NCI-H2227 treated with DMSO at 0.1 percent for 48 hours (cell line): ENCODE measurements around the gene CELF1.
A peak's percentile ranks its signal among the peaks of the same experiment; 100 is the strongest.
"Not testable (repeated sequence)": the region's sequence is repeated elsewhere in the genome, so short reads cannot be mapped to it uniquely, and the experiment has no call there.

Source experiments
- DNase-seq: peaks from one replicate; lab custom pipeline; 2025; lab: John Stamatoyannopoulos, UW

The CELF1 gene

DNA sequence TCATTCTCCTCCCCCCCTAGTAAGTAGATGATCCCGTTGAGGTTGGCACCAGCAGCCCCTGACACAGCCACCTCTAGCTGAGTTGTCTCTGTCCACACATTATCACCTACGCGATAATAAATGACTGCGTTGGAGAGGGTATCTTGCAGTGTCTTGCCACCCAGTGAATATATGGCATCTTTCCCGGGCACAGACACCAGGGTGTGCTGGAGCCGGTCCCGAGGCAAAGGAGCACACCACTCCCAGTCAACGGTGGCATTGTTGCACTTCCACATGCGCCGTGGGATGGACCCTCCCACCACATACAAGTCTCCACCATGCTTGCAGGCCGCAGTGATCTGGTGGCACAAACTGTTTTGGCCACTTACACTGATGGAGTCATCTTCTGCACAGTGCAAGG, 20.4 kb upstream of the CELF1 start:
- no peak for DNase-seq

DNA sequence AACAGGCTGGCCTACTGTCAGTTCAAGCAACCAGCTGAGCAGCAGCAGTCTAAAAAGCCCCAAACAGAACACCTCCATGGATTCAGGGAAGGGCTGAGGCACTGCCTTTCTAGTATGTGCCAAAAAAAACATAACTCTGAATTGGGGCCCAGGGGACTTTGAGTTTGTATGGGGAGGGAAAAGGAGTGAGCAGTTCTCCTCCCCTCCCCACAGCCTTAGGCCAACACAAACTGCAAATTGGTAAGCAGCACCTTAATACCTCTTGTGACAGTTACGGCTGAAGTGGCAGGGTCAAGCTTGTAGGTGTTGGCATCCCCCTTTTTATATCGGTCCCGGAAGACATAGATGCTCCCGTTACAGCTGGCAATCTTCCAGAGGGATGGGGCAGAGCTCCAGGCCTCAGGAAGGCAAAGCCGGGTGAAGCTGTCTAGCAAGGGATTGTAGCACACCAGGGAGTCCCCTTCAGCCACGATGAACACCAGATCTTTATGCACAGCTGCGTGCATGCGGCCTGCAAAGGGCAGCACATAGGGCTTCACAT, 19.9 kb upstream of the CELF1 start:
- DNase-seq: peak; percentile 47

DNA sequence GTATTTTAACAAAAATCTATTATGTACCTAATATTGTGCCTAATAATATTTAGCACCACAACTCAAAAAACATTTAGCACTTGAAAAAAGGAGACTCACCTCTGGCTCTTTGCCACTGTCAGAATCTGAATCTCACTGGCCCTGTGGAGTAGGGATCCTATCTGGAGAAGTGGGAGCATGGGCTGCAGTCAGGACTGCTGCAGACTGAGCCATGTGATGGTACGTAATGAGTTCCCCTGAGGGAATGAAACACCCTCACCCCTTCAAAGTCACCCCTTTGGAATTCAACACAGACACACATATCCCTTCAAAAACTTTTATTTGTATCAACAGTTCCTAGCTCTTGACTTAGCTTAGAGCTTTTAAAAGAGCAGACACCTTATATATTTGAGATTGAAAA, 19.0 kb upstream of the CELF1 start:
- no peak for DNase-seq

DNA sequence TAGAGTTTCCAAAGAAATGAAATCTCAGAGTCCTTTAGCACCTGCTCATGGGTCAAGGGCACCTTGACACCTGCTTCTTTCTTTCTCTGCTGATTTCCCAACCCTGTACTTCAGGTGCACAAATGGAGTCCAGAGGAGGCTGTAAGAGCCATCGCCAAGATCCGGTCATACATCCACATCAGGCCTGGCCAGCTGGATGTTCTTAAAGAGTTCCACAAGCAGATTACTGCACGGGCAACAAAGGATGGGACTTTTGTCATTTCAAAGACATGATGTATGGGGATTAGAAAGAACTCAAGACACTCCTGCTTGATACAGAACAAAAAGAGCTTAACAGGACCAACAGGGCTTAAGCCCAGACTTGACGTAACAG, 18.4 kb upstream of the CELF1 start:
- DNase-seq: no peak

DNA sequence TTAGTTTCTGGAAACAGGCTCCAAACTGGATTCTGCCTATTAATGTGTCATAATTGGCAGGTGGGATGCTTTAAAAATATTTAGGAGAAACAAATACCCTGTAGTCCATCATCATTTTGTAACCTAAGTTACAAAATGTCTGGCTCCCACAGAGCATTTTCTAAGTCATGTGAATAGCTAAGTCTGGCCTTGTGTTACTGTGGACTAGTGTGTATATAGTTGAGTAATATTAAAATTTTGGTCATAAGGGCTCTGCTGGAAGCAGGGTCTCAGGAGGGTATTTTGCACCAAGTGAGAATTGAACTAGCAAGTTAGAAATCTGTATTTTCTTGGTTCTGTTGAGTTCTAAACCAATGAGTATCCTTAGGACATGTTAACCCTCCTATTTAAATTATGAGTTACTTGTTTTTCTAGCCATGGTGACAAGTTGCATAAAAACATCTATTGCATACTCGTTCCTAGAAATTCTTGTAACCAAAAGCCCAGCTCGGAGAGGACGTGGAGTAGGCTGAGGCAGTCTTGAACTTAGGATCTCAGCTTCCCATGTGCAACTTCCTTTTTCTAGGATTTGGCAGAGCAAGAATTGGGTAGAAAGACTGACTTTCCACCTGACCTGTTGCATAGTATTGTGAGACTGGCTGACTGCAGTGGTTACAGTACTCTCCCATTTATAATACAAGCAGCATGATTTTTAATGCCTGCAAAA, 17.9 kb upstream of the CELF1 start:
- DNase-seq: no peak

DNA sequence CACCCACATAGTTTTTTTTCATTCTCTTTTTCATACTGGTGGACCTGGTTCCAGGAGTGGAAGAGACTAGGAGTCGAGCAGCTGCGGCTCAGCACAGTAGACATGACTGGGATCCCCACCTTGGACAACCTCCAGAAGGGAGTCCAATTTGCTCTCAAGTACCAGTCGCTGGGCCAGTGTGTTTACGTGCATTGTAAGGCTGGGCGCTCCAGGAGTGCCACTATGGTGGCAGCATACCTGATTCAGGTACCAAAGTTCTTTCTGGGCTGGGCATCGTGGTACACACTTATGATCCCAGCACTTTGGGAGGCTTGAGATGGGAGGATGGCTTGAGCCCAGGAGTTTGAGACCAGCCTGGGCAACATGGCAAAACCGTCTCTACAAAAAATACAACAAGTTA, 16.7 kb upstream of the CELF1 start:
- no peak for DNase-seq

DNA sequence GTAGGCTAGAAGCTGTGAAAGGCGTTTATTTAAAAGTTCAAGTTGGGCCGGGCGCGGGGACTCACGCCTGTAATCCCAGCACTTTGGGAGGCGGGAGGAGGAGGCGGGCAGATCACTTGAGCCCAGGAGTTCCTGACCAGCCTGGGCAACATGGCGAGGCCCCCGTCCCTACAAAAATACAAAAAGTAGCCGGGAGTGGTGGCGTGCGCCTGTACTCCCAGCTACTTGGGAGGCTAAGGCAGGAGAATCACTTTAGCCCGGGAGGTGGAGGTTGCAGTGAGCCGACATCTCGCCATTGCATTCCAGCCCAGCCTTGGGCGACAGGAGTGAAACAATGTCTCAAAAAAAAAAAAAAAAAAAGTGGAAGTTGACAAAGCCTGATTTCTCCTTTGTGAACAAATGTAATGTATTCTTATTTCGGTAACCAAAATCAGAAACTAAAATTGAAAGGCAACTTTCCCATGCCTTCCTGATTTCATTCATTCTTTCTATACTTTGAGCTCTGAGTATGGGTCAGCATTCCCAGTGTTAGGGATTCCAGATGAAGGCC, 13.3 kb upstream of the CELF1 start:
- DNase-seq: no peak

DNA sequence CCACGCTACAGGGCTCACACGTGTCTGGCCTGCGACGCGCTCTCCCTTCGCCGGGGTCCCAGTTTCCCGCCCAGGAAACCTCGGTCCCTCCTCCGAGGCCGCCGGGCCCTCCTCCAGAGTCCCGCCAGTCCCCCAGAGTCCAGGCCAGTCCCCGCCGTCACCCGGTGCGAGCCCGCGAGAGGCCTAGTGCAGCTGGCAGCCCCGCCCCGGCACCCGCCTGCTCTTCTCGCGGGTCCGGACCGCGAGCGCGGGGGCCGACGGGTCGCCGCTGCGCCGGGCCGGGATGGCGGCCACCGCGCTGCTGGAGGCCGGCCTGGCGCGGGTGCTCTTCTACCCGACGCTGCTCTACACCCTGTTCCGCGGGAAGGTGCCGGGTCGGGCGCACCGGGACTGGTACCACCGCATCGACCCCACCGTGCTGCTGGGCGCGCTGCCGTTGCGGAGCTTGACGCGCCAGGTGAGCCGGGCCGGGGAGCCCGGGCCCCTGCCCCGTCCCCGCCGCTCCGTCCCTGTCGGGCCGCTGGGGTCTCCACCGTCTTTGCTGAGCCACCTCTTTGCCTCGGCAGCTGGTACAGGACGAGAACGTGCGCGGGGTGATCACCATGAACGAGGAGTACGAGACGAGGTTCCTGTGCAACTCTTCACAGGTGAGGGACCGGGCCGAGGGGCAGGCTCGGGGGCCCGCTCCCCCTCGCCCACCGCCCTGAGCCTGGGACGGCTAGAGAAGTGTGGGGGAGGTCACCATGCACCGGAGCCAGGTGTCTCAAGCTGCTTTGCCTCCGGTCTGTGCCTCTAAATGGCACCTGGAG, 12.6 kb upstream of the CELF1 start, which contains the start of gene PTPMT1:
PTPMT1 (plus strand) TSS at position 260 of the 809 bp plus-strand sequence; CDS start at position 284, 24 bp downstream.
- no peak for DNase-seq

DNA sequence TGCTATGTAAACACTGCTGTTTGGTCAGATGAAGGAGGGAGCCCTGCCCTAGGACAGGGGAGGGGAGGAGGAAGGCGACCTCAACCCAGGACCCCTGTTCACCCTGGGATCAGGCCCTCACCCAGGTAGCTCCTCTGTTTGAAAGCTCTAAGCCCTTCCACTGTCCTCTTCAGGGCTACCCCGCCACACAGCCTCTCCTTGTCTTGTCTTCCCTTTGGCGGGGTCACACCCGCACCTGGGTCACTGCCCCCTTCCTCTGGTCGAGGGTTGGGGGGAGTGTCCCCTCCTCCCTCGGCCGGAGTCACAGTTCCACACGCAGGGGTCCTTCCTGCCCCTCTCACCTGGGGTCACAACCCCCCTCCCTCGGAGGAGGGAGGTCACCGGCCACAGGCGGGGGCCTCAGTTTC, 12.0 kb upstream of the CELF1 start:
- no peak for DNase-seq

DNA sequence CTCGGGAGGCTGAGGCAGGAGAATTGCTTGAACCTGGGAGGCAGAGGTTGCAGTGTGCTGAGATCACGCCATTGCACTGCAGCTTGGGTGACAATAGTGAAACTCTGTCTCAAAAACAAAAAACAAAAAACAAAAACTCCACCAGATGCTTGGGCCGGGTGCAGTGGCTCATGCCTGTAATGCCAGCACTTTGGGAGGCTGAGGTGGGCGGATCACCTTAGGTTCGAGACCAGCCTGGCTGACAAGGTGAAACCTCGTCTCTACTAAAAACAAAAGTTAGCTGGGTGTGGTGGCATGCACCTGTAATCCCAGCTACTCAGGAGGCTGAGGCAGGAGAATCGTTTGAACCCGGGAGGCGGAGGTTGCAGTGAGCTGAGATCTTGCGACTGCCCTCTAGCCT, 11.4 kb upstream of the CELF1 start:
- DNase-seq: not testable (repeated sequence)

DNA sequence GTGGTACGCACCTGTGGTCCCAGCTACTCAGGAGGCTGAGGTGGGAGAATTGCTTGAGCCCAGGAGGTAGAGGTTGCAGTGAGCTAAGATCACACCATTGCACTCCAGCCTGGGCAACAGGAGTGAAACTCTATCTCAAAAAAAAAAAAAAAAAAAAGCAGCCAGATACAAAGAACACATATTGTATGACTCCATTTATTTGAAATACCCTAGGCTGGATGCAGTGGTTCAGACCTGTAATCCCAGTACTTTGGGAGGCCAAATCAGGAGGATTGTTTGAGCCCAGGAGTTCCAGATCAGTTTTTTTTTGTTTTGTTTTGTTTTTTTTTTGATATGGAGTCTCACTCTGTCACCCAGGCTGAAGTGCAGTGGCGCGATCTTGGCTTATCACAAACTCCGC, 9.5 kb upstream of the CELF1 start:
- not testable (repeated sequence) for DNase-seq

DNA sequence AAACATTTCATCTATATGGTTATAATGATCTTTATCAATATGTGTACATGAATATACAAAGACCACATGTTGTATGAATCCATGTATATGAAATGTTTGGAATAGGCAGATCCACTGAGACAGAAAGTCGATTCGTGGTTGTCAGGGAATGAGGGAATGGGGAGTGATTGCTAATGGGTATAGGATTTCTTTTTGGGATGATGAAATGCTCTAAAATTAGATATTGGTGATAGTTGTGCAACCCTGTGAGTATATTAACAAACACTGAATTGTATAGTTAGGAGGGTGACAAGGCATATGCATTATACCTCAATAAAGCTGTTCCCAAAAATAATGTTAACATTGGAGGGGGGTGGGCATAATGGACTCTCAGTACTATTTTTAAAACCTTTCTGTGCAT, 7.5 kb upstream of the CELF1 start:
- no peak for DNase-seq

DNA sequence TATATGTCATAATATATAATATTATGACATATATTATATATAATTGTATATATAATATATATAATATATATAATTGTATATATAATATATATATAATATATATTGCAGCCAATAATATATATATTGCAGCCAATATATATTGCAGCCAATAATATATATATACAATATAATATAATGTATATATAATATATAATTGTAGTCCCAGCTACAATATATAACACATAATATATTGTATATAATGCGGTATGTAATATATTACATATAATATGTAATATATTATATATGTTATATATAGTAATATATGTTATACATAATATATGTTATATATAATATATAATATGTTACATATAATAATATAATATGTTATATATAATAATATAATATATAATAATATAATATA, 5.8 kb upstream of the CELF1 start:
- DNase-seq: no peak

DNA sequence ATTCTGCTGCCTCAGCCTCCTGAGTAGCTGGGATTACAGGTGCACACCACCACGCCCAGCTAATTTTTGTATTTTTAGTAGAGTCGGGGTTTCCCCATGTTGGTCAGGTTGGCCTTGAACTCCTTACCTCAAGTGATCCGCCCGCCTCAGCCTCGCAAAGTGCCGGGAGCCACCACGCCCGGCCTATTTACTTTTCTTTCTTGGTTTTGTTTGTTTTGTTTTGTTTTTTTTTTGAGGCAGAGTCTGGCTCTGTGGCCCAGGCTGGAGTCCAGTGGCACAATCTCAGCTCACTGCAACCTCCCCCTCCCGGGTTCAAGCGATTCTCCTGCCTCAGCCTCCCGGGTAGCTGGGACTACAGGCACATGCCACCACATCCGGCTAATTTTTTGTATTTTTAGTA, 4.1 kb upstream of the CELF1 start:
- DNase-seq: not testable (repeated sequence)

DNA sequence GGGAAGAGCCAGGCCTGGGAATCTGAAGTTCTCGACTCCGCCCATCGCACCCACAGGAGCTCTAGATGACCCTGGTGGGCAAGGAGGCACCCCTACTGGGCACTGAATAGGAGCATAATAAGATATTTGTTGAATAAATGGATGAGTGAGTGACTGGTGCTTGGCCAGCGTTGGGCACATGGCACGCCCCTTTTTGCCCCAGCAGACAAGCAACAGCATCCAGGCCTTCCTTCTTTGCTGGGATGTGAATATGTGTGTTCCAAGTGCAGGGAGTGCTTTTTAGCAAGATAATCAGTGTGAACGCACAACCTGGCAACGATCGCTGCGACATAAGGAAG, 443 bp upstream of the CELF1 start:
- peak; percentile 93 for DNase-seq

DNA sequence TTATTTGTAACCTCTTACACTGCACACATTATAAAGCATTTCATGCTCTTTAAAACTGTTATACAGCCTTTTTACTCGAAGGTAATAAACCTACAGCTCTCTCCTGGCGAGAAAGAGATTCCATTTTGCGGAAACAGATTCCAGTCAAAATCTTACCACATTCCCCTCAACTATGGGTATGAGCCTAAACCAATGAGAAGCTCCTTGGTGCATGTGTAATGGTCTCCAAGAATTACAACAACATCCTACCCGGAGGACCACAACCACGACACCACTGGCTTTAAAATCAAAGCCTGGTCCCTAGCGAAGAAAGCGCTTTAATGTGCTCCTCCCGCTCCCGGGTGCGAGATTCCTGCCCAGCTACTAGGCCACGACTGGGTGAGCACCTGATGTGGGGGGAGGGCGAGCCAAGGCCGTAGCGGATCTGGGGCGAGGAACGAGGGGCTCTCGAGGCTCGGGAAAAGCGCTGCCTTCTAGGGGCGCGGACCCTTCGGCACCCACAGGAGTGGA, 821 bp downstream of the CELF1 start:
- no peak for DNase-seq

DNA sequence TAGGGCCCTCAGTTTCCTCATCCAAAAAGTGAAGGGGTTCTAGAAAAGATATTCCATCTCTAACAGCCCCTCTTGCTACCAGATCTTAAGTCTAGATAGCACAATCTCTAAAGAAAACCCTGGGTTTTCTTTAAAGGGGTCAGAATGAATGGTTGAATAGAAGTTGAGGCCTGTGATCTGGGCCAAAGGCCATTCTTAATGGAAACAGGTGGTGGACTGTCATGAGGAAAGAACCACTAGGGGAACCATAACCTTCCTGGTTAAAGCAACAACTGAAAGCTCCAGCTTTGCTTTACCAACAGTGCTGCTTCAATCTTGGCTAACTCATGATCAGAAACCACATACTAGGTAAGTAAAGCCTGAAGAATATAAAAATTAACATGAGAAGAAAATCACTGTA, 1.8 kb downstream of the CELF1 start:
- no peak for DNase-seq

DNA sequence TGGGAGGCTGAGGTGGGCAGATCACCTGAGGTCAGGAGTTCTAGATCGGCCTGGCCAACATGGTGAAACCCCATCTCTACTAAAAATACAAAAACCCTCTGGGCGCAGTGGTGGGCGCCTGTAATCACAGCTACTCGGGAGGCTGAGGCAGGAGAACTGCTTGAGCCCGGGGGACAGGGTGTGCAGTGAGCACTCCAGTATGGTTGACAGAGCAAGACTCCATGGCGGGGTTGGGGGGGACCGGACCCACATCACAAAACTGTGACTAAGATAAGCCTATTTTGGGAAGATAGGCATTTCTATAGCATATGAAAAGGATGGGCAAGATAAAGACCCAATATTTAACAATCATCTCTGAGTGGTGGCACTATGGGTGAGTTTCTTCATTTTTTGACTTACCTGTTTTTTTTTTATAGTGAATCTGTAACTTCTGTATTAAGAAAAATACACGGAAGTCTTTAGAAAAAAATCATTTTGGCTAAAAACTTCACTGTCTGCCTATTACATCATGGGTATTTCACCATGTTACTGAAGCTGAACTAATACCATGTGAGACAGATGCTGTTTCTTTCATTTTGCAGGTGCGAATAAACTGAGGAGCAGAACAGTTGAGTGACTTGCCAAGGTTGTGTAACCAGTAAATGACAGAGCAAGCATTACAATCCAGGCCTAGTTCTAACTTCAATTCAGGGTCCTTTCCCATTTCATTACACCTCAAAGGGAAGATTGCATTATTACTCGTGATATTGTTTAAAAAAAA, 2.5 kb downstream of the CELF1 start:
- DNase-seq: no peak

DNA sequence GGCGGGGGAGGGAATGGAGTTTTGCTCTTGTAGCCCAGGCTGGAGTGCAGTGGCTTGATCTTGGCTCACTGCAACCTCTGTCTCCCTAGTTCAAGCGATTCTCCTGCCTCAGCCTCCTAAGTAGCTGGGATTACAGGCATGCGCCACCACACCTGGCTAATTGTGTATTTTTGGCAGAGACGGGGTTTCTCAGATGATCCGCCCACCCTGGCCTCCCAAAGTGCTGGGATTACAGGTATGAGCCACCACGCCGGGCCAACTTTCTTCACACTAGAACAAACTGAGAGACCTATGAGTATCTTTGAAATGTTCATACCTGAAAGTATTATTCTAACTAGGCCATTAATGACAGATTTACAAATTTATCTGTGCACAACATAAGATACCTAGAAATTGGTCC, 6.7 kb downstream of the CELF1 start:
- not testable (repeated sequence) for DNase-seq

DNA sequence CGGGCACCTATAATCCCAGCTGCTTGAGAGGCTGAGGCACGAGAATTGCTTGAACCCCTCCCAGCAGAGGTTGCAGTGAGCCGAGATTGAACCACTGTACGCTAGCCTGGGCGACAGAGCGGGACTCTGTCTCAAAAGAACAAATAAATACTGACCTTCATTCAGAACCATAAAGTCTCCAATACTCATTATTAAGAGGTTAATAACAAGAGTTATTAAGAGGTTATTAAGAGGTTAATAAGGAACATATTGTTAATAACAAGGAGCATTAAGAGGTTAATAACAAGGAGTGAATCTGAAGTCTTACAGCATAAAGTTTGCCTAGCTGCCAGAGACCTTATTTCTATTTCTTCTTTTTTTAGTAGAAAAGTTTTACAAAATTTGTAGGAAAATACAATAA, 7.6 kb downstream of the CELF1 start:
- no peak for DNase-seq

DNA sequence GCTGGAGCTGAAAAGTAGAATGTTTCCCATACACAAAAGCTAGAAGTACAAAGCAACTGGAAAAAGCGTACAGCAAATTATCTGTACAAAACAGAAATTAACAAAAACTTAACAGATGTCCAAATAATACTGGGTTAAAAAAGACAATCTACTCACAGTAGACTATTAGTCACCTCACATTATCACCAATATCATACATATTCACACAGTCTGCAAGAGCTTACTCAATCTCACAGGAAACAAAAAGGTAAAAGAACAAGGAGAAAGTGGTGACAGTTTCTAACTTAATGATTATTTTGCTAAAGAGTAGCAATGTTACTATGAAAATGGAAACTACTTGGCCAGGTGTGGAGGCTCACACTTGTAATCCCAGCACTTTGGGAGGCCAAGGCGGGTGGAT, 11.9 kb downstream of the CELF1 start:
- DNase-seq: no peak

DNA sequence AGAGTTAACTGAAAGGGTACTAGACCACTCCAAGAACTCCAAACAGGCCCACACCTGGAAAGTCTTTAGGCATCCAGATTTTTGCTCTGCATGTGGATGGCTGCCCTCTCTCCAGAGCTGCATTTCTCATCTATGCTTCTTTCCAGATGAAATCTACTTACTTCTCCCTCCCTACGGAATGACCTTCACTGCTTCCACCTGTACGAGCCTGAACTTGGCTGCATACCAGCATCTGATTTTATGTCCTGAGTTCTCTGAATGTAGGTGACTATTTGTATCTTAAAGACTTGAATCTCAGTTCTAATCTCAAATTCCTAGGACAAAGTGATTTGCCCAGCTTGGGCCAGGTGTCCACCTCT, 13.3 kb downstream of the CELF1 start:
- DNase-seq: no peak
